A549 treated with DMSO at 1 μM for 4 hours (cell line): ENCODE measurements around the gene ADCY7. TPM values are rescaled to one million over a fixed set of nuclear protein-coding genes. Genes with fewer than 3 reads are reported as not detected.

ENCODE experiments used
- total RNA-seq: library from RNA; stranded (reverse); fragments of 200-300 nt; extraction: Qiagen RNA extraction; gene quantifications from 5 replicates; pipeline ENCODE4 v1.2.3, GENCODE V29; 2022; ENCODE audit warnings: low read depth

The ADCY7 gene
- 12.7 to 19.7 TPM (median 16.6 TPM) in 5 replicates for total RNA-seq

DNA sequence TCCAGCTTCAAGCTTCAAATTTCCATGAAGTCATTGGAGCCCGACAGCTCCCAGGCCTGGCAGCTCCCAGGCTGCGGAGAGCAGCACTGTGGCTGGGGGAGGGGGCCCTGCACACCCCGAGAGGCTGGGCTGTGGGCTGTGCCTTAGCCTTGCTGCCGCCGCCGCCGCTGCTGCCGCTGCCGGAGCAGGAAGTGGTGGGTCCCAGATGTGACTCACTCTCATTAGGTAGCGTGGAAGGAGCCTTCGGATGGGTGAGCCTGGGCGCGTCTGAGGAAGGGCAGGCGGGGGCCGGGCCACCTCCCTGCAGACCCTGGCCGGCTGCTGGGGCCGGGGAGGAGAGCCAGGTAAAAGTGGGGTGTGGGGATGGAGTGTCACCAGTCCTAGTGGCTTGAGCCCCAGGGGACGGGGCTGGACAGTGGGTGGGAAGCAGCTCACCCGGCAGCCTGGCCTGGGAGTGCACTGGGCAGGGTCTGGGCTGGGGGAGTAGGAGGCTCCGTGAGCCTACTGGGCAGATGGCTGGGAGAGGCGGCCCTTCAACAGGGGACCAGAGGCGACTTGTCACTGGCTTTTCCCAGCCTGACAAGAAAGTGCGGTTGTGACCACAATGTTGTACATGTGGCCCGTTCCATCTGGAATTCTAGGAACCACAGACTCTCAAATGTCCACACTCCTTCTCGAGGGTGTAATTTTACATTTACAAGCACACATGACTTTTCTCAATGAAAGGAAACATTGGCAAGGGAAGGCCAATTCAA is at the start of gene ADCY7:
ADCY7 (plus strand) TSS at position 215 of the 755 bp plus-strand sequence. CDS start 21,629 bp downstream, outside the sequence.

Other genes starting within 250 kb of the ADCY7 start
- 18.2 to 22.8 TPM (median 19.3 TPM) in 5 replicates for gene CNEP1R1, start 241.3 kb upstream of the ADCY7 start, total RNA-seq
- 12.0 to 19.0 TPM (median 17.0 TPM) in 5 replicates for gene HEATR3, start 200.6 kb upstream of the ADCY7 start, total RNA-seq
- gene TENT4B, start 113.2 kb upstream of the ADCY7 start, total RNA-seq: 11.2 to 14.4 TPM (median 13.4 TPM) in 5 replicates
- 52.1 to 67.2 TPM (median 60.9 TPM) in 5 replicates for gene BRD7, start 102.4 kb downstream of the ADCY7 start, total RNA-seq